ENCODE measurements around the gene ZNF106.

Gene ZNF106

GRCh38 chr15:42404461-42405235 lies 86.3 kb downstream of the ZNF106 start:
- DNase-seq, result no peak

- DNase-seq, result no peak
Measured at GRCh38 chr15:42403389-42403788, 87.6 kb downstream of the ZNF106 start.

- no peak for DNase-seq
Measured at GRCh38 chr15:42402455-42403205, 88.3 kb downstream of the ZNF106 start.

- DNase-seq, result no peak
Measured at GRCh38 chr15:42401544-42402454, 89.1 kb downstream of the ZNF106 start.

- no peak for DNase-seq
Measured at GRCh38 chr15:42395838-42396237, 95.1 kb downstream of the ZNF106 start.

- DNase-seq, result no peak
Measured at GRCh38 chr15:42394106-42394505, 96.8 kb downstream of the ZNF106 start.

GRCh38 chr15:42392309-42393024 lies 98.5 kb downstream of the ZNF106 start:
- DNase-seq, result no peak

- DNase-seq, result no peak
Measured at GRCh38 chr15:42387603-42388002, 103.3 kb downstream of the ZNF106 start.

- no peak for DNase-seq
Measured at GRCh38 chr15:42385980-42386700, 104.8 kb downstream of the ZNF106 start.

- DNase-seq, result no peak
Measured at GRCh38 chr15:42385206-42385979, 105.5 kb downstream of the ZNF106 start.

- no peak for DNase-seq
Measured at GRCh38 chr15:42384597-42384996, 106.3 kb downstream of the ZNF106 start.

- no peak for DNase-seq
Measured at GRCh38 chr15:42378011-42378410, 112.9 kb downstream of the ZNF106 start.

- no peak for DNase-seq
Measured at GRCh38 chr15:42375941-42376340, 115.0 kb downstream of the ZNF106 start.

- no peak for DNase-seq
Measured at GRCh38 chr15:42375252-42375651, 115.7 kb downstream of the ZNF106 start.

GRCh38 chr15:42374810-42375209 lies 116.1 kb downstream of the ZNF106 start:
- DNase-seq, result no peak

GRCh38 chr15:42373936-42374335 lies 117.0 kb downstream of the ZNF106 start:
- DNase-seq, result no peak

GRCh38 chr15:42373274-42373673 lies 117.7 kb downstream of the ZNF106 start:
- DNase-seq, result no peak

- DNase-seq, result no peak
Measured at GRCh38 chr15:42371096-42371495, 119.8 kb downstream of the ZNF106 start.

- DNase-seq, result no peak
Measured at GRCh38 chr15:42368096-42368495, 122.8 kb downstream of the ZNF106 start.

GRCh38 chr15:42367041-42367440 lies 123.9 kb downstream of the ZNF106 start:
- no peak for DNase-seq

GRCh38 chr15:42365921-42366550 lies 124.9 kb downstream of the ZNF106 start:
- DNase-seq, result no peak
